K562 (cell line): Measurements from ENCODE around the gene HHATL. TPM values are rescaled to one million over a fixed set of nuclear protein-coding genes. Genes with fewer than 3 reads are reported as not detected.

ENCODE experiments used
- ATAC-seq: fragments of 200-7000 bp; cut with Tn5 transposase; 3 replicates; pipeline ENCODE4 v1.9.1; 2020; ENCODE audit warnings: moderate library complexity
- BruUV-seq: library from RNA; stranded (reverse); fragments of 400-500 nt; replicated peaks from 2 replicates; lab custom pipeline; 2021; lab: Mats Ljungman, UMichigan
- CTCF ChIA-PET: fragments of 300-600 bp; formaldehyde crosslinking; extraction: SDS; loops from one replicate; lab custom pipeline; 2021; ENCODE audit warnings: low intra/inter-chr PET ratio; lab: Yijun Ruan, JAX
- POLR2A ChIA-PET: fragments of 300-600, 350-650 bp; sonication (Branson Sonifier 250); formaldehyde crosslinking; extraction: SDS; loops from one replicate; lab custom pipeline; 2021; ENCODE audit warnings: antibody characterized with exemption, inconsistent platforms; lab: Yijun Ruan, JAX
- DNase-seq, 4 experiments: peaks; one replicate each; pipeline versions ENCODE4 v3.0.0 to v3.0.0-alpha.2; 2011 to 2018; ENCODE audit warnings: low spot score in 3 of 4, mixed read lengths in 3 of 4; ENCODE audit errors: extremely low read depth in 1 of 4
- FAIRE-seq: peaks from 2 replicates; lab custom pipeline; 2011; peaks lifted over from hg19 to GRCh38; lab: Jason Lieb, UNC
- H2AFZ ChIP-seq: 2 replicates; pipeline ENCODE4 v1.6.0; 2011; ENCODE audit warnings: low read depth, low read length, control low read depth, inconsistent platforms
- H3K27ac ChIP-seq: fragments of 200-600 bp; 3 replicates; pipeline ENCODE4 v1.8.0; 2011; ENCODE audit warnings: low read depth, mild to moderate bottlenecking, control low read depth, inconsistent platforms, low read length, moderate library complexity, mixed read lengths; ENCODE audit errors: extremely low read depth
- H3K27me3 ChIP-seq, 2 experiments: fragments of 300-600 bp in 1 of 2; 2 replicates in 1 of 2; 3 replicates in 1 of 2; pipeline versions ENCODE4 v1.6.0 to v1.8.0; 2011; ENCODE audit warnings: inconsistent platforms in 2 of 2, low read length in 2 of 2, mild to moderate bottlenecking in 1 of 2, mixed read lengths in 1 of 2, moderate library complexity in 1 of 2; ENCODE audit not compliant: control insufficient read depth in 2 of 2, insufficient read depth in 2 of 2
- H3K36me3 ChIP-seq: fragments of 300-600 bp; 3 replicates; pipeline ENCODE4 v1.8.0; 2011; ENCODE audit warnings: mild to moderate bottlenecking, low read length, inconsistent platforms; ENCODE audit not compliant: control insufficient read depth, insufficient read depth
- H3K4me1 ChIP-seq, 2 experiments: fragments of 200-600 bp in 1 of 2; replicated peaks in 1 of 2; 2 replicates in 1 of 2; 3 replicates in 1 of 2; pipeline versions ENCODE4 v1.5.1 to v1.8.0; 2011; ENCODE audit warnings: inconsistent platforms in 2 of 2, low read length in 2 of 2, mild to moderate bottlenecking in 1 of 2, mixed read lengths in 1 of 2, moderate library complexity in 1 of 2; ENCODE audit not compliant: control insufficient read depth in 2 of 2, insufficient read depth in 2 of 2
- H3K4me2 ChIP-seq: 2 replicates; pipeline ENCODE4 v1.6.1; 2011; ENCODE audit warnings: low read length, control low read depth, inconsistent platforms, mixed read lengths; ENCODE audit not compliant: insufficient read depth
- H3K4me3 ChIP-seq: fragments of 200-600 bp; sonication (generic), shearing (Covaris generic); 2 replicates; pipeline ENCODE4 v1.5.1; 2016; ENCODE audit warnings: control low read depth, inconsistent platforms
- H3K79me2 ChIP-seq: fragments of 200-600 bp; 3 replicates; pipeline ENCODE4 v1.8.0; 2011; ENCODE audit warnings: low read length, inconsistent platforms; ENCODE audit not compliant: control insufficient read depth, insufficient read depth
- H3K9ac ChIP-seq, 2 experiments: 2 replicates each; pipeline versions ENCODE4 v1.6.0 to v1.6.1; 2011; ENCODE audit warnings: low read depth in 2 of 2, low read length in 2 of 2, control low read depth in 1 of 2, inconsistent platforms in 1 of 2, mild to moderate bottlenecking in 1 of 2, mixed read lengths in 1 of 2; ENCODE audit not compliant: insufficient read depth in 1 of 2
- H3K9me1 ChIP-seq: one replicate; pipeline ENCODE4 v1.6.0; 2011; ENCODE audit warnings: inconsistent platforms, mild to moderate bottlenecking, low read length, moderate library complexity; ENCODE audit not compliant: control insufficient read depth, insufficient read depth
- H3K9me3 ChIP-seq: replicated peaks from 2 replicates; pipeline ENCODE4 v1.5.1; 2011; ENCODE audit warnings: low read depth, low read length, inconsistent platforms; ENCODE audit not compliant: control insufficient read depth, insufficient read depth
- H4K20me1 ChIP-seq: replicated peaks from 2 replicates; pipeline ENCODE4 v1.6.1; 2011; ENCODE audit warnings: low read length, inconsistent platforms, mixed read lengths; ENCODE audit not compliant: control insufficient read depth, insufficient read depth
- ASH1L ChIP-seq: fragments of 450-650 bp; IDR thresholded peaks from 2 replicates; pipeline ENCODE4 v1.6.1; 2018; ENCODE audit warnings: borderline replicate concordance, mild to moderate bottlenecking, low read depth; ENCODE audit not compliant: partially characterized antibody
- CHCHD3 ChIP-seq: fragments of 250-450 bp; sonication (Bioruptor Pico); IDR thresholded peaks from 2 replicates; pipeline ENCODE4 v2.1.2; 2022; ENCODE audit warnings: mild to moderate bottlenecking
- ELF1 ChIP-seq: fragments of 200-800 bp; sonication (Bioruptor generic); IDR thresholded peaks from 2 replicates; pipeline ENCODE4 v1.6.1; 2016; ENCODE audit warnings: missing genetic modification characterization, missing compliant biosample characterization
- HIVEP1 ChIP-seq: fragments of 250-450 bp; sonication (Bioruptor Pico); IDR thresholded peaks from 2 replicates; pipeline ENCODE4 v1.4.0; 2020; ENCODE audit warnings: mild to moderate bottlenecking
- MBD2 ChIP-seq: sonication (generic); IDR thresholded peaks from 2 replicates; pipeline ENCODE4 v1.6.1; 2016; ENCODE audit warnings: low read depth, borderline replicate concordance
- NCOA2 ChIP-seq, 2 experiments: fragments of 450-650 bp; IDR thresholded peaks; 2 replicates each; pipeline ENCODE4 v1.6.1; 2018; ENCODE audit warnings: mild to moderate bottlenecking in 2 of 2, moderate library complexity in 1 of 2; ENCODE audit not compliant: partially characterized antibody in 2 of 2
- RBM34 ChIP-seq: fragments of 200-400 bp; formaldehyde crosslinking; IDR thresholded peaks from 2 replicates; pipeline ENCODE4 v1.6.1; 2018; ENCODE audit warnings: low read length, borderline replicate concordance; ENCODE audit not compliant: insufficient read depth
- SRSF3 ChIP-seq: fragments of 200-400 bp; formaldehyde crosslinking; IDR thresholded peaks from 2 replicates; pipeline ENCODE4 v1.6.1; 2016; ENCODE audit warnings: mild to moderate bottlenecking, low read length, moderate library complexity; ENCODE audit not compliant: insufficient read depth
- TEAD1 ChIP-seq, 2 experiments: fragments of 450-650 bp in 1 of 2; sonication (generic) in 1 of 2; formaldehyde crosslinking; IDR thresholded peaks; 2 replicates each; pipeline versions ENCODE4 v1.4.0 to v1.8.0; 2020 to 2022; ENCODE audit warnings: mild to moderate bottlenecking in 2 of 2, missing genetic modification reagents in 1 of 2
- WGBS: fragments of 100-300 bp; shearing (Covaris generic); methylation state at CpG from one replicate; pipeline ENCODE4 v1.1.6; 2016; ENCODE audit warnings: low coverage, mixed read lengths; ENCODE audit not compliant: insufficient coverage; ENCODE audit errors: missing lambda C conversion rate; 5-methylcytosine and 5-hydroxymethylcytosine counted together
- in situ Hi-C: fragments of 300-500 bp; cut with MboI; formaldehyde crosslinking; loops from 4 replicates; pipeline ENCODE4 v1.15.0; 2018; ENCODE audit warnings: inconsistent platforms, mixed read lengths
- intact Hi-C: fragments of 100-400 bp; cut with micrococcal nuclease; formaldehyde crosslinking; loops from 2 replicates; pipeline ENCODE4 v1.14.2; 2022
- polyA plus RNA-seq, 8 experiments: library from polyadenylated mRNA; depleted of rRNA in 4 of 8; stranded (reverse) in 5 of 8; unstranded in 3 of 8; fragments of >200 nt; fragmentation: Nextera tagmentation in 2 of 8; fragmentation: Illumina TruSeq in 1 of 8; extraction: Ambion mirVana in 2 of 8; extraction: Trizol in 1 of 8; gene quantifications; 2 replicates each; pipeline versions ENCODE4 v1.2.1 to v1.2.3, GENCODE V29; 2011 to 2014; ENCODE audit warnings: inconsistent platforms in 1 of 8, missing spikeins in 1 of 8
- total RNA-seq, 7 experiments: library from RNA; depleted of rRNA in 6 of 7; stranded (reverse); fragments of >200 nt in 6 of 7; fragmentation: Illumina TruSeq in 2 of 7; extraction: Trizol in 2 of 7; gene quantifications; 2 replicates each; pipeline versions ENCODE4 v1.2.1 to v1.2.3, GENCODE V29; 2011 to 2021; ENCODE audit warnings: low replicate concordance in 1 of 7
- TF ChIP-seq, protein P1 (sequence below), 2 experiments: fragments of 450-650 bp in 1 of 2; sonication (generic) in 1 of 2; formaldehyde crosslinking; conservative IDR thresholded peaks; 2 replicates each; pipeline versions ENCODE4 v1.4.0 to v1.8.1; 2020 to 2022; ENCODE audit warnings: mild to moderate bottlenecking in 1 of 2, missing genetic modification reagents in 1 of 2
- TF ChIP-seq, protein P2 (sequence below): IDR thresholded peaks from 2 replicates; pipeline ENCODE4 v1.6.1; 2014; ENCODE audit warnings: antibody characterized with exemption
- TF ChIP-seq, protein P3 (sequence below): IDR thresholded peaks from 2 replicates; pipeline ENCODE4 v1.6.1; 2011; ENCODE audit warnings: borderline replicate concordance, low read depth, mild to moderate bottlenecking, moderate library complexity, low read length; ENCODE audit not compliant: insufficient read depth, poor library complexity, severe bottlenecking
- TF ChIP-seq, protein P4 (sequence below): sonication (generic); formaldehyde crosslinking; IDR thresholded peaks from 2 replicates; pipeline ENCODE4 v1.9.0; 2022; ENCODE audit warnings: mild to moderate bottlenecking, missing genetic modification reagents
- TF ChIP-seq, protein P5 (sequence below): sonication (generic); formaldehyde crosslinking; IDR thresholded peaks from 2 replicates; pipeline ENCODE4 v1.8.1; 2023; ENCODE audit warnings: mild to moderate bottlenecking, missing genetic modification reagents, moderate library complexity

The HHATL gene
- total and polyA plus RNA-seq, 9 of the 15 experiments (the other 6 are each of a cell fraction or from before 2014, with no cell fraction given) = not detected

DNA sequence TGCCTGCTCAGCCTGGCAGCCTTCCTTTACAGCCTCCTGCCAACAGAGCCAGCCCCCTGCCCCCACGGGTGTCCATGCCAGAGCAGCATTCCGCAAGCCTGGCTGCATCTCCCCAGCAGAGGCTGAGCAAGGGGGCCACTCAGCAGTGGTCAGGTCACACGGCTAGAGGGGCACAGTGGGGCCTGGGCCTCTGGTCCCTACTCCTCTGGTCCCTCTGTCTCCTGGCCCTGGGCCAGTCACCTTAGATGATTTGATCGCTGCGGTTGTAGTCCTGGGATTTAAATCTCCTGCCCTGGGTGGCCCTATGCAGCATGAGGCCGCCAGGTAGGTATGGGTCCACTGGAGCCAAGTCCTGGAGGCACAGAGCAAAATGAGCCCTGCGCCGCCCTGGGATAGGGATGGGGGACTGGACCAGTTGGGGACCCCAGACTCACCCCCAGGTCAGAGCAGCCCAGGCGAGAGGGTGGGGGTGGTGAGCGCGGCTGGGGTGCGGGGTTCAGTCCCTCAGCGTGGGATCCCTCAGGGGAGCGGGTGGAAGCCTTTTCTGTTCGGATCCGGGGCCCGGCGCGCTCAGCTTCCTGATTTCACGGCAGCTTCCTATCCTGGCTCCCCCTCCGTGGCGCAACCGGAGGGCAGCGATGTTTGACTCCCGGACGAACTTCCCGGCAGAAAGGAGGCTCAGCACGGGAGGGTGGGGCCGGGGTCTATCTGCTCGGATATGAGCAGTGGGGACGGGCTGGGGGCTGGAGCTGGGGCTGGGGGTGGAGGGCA, 48.9 kb downstream of the HHATL start, which contains the start of gene ZBTB47:
TSS of gene ZBTB47 (plus strand) at position 138 of the 771 bp plus-strand sequence. CDS start 4,659 bp downstream, outside the sequence.
- peak in 2 of 4 experiments; percentile 46 to 55 for DNase-seq
- 25% methylated on average over 19 of the region's 31 CpGs for WGBS
- Histone ChIP-seq H3K36me3 (peaks cover 11% of the 10 kb centered on the region), H3K27me3 (no peaks in the 10 kb centered on the region), H3K27ac (peak within 1 kb of the TSS; percentile 52), H4K20me1 (no peaks in the 10 kb centered on the region), H3K9me1 (peaks cover 4% of the 10 kb centered on the region), H3K4me1 (peaks cover 16 to 50% of the 10 kb centered on the region in 2 experiments), H3K79me2 (no peaks in the 10 kb centered on the region), H3K9ac (peak within 1 kb of the TSS; percentile 65 to 94; a peak in 3 of 4 replicates), H3K4me3 (peak within 1 kb of the TSS; percentile 53), H2AFZ (peak within 1 kb of the TSS; percentile 85), H3K4me2 (peak within 1 kb of the TSS; percentile 78), H3K9me3 (no peaks in the 10 kb centered on the region)
- ChIA-PET POLR2A (interaction anchor here (0.6 to 1.6 kb wide), 7 partner anchors 11 to 1670 kb away, joined by 3 to 5 read pairs (median 3); no protein-coding TSS in a partner anchor), CTCF (no interaction called here)
- ATAC-seq = peak; percentile 4
- in situ Hi-C loops = loop anchor here (5.0 kb wide), 1 partner anchor 94 kb away; no protein-coding TSS in a partner anchor
- no TSS peak for BruUV-seq
- no peak for FAIRE-seq
- intact Hi-C loops = loop anchor here (5.0 kb wide), 1 partner anchor 71 kb away; the partner anchor contains the start of gene SEC22C
- TF ChIP-seq, protein P1, sequence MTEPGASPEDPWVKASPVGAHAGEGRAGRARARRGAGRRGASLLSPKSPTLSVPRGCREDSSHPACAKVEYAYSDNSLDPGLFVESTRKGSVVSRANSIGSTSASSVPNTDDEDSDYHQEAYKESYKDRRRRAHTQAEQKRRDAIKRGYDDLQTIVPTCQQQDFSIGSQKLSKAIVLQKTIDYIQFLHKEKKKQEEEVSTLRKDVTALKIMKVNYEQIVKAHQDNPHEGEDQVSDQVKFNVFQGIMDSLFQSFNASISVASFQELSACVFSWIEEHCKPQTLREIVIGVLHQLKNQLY (CRISPR knock-in tag; conservative IDR thresholded peaks at IDR 0.05) = no peak
- TF ChIP-seq, protein P2, sequence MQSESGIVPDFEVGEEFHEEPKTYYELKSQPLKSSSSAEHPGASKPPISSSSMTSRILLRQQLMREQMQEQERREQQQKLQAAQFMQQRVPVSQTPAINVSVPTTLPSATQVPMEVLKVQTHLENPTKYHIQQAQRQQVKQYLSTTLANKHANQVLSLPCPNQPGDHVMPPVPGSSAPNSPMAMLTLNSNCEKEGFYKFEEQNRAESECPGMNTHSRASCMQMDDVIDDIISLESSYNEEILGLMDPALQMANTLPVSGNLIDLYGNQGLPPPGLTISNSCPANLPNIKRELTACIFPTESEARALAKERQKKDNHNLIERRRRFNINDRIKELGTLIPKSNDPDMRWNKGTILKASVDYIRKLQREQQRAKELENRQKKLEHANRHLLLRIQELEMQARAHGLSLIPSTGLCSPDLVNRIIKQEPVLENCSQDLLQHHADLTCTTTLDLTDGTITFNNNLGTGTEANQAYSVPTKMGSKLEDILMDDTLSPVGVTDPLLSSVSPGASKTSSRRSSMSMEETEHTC = no peak
- TF ChIP-seq RBM34 (no peak), MBD2 (no peak), TEAD1 (CRISPR knock-in tag; IDR thresholded peaks at IDR 0.05) (0 out of 4 replicates have a peak, but pooled peaks of 1 of the 2 experiments have one; percentile 14), NCOA2 (IDR thresholded peaks at IDR 0.05; ENCODE audit: partially characterized antibody in 2 of 2) (no peak), ELF1 (tag) (0 out of 2 replicates have a peak, but pooled peaks have one; percentile 54), ASH1L (no peak), CHCHD3 (CRISPR knock-in tag) (no peak), SRSF3 (no peak), HIVEP1 (CRISPR knock-in tag) (no peak)
- TF ChIP-seq, protein P3, sequence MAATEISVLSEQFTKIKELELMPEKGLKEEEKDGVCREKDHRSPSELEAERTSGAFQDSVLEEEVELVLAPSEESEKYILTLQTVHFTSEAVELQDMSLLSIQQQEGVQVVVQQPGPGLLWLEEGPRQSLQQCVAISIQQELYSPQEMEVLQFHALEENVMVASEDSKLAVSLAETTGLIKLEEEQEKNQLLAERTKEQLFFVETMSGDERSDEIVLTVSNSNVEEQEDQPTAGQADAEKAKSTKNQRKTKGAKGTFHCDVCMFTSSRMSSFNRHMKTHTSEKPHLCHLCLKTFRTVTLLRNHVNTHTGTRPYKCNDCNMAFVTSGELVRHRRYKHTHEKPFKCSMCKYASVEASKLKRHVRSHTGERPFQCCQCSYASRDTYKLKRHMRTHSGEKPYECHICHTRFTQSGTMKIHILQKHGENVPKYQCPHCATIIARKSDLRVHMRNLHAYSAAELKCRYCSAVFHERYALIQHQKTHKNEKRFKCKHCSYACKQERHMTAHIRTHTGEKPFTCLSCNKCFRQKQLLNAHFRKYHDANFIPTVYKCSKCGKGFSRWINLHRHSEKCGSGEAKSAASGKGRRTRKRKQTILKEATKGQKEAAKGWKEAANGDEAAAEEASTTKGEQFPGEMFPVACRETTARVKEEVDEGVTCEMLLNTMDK = no peak
- TF ChIP-seq, protein P4, sequence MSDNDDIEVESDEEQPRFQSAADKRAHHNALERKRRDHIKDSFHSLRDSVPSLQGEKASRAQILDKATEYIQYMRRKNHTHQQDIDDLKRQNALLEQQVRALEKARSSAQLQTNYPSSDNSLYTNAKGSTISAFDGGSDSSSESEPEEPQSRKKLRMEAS (CRISPR knock-in tag) = 0 out of 2 replicates have a peak, but pooled peaks have one; percentile 42
- TF ChIP-seq, protein P5, sequence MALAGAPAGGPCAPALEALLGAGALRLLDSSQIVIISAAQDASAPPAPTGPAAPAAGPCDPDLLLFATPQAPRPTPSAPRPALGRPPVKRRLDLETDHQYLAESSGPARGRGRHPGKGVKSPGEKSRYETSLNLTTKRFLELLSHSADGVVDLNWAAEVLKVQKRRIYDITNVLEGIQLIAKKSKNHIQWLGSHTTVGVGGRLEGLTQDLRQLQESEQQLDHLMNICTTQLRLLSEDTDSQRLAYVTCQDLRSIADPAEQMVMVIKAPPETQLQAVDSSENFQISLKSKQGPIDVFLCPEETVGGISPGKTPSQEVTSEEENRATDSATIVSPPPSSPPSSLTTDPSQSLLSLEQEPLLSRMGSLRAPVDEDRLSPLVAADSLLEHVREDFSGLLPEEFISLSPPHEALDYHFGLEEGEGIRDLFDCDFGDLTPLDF = no peak
